HFF-Myc (cell line): Measurements from ENCODE around the gene NFATC2.

Experiments used
- DNase-seq: peaks from one replicate; pipeline ENCODE4 v3.0.0-alpha.2; 2011; ENCODE audit warnings: low read depth; ENCODE audit errors: extremely low read depth
- H3K4me3 ChIP-seq: replicated peaks from 2 replicates; pipeline ENCODE4 v1.5.1; 2011; ENCODE audit warnings: low read depth, mild to moderate bottlenecking, control low read depth, low read length
- CTCF ChIP-seq: IDR thresholded peaks from 2 replicates; pipeline ENCODE4 v1.5.1; 2012; ENCODE audit warnings: mild to moderate bottlenecking, low read depth, low read length, control low read depth; ENCODE audit errors: missing control alignments

NFATC2 gene

GRCh38 chr20:51425347-51426106 lies 117.0 kb downstream of the NFATC2 start:
- no peak for DNase-seq
- no peak for TF ChIP-seq CTCF
- H3K4me3 ChIP-seq = no peak overlapping the region

GRCh38 chr20:51424270-51425117 lies 118.0 kb downstream of the NFATC2 start:
- no peak for DNase-seq
- no peak overlapping the region for H3K4me3 ChIP-seq
- TF ChIP-seq CTCF = no peak

DNA sequence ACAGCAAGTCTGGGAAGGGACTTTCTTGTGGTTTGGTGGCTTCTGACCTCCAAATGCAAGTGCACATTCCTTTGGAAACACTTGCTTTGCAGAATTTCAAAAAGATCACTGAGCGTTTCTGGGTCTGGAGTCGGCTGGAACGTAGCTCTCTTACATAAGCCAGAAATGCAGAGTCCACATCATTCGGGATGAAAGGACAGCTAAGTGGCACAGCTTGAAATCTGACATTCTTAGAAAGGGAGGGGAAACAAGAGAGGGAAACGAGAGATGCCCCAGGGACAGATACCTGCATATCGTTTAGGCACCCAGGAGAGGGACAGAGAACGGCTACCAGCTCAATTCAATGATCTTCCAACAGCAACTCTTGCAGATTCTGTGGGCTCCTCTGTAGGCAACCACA lies 118.7 kb downstream of the NFATC2 start:
- TF ChIP-seq CTCF = no peak
- H3K4me3 ChIP-seq = no peak overlapping the region
- DNase-seq = no peak

- no peak for TF ChIP-seq CTCF
- H3K4me3 ChIP-seq = no peak overlapping the region
- DNase-seq = no peak
These were observed 119.2 kb downstream of the NFATC2 start for GRCh38 chr20:51423290-51423667.

DNA sequence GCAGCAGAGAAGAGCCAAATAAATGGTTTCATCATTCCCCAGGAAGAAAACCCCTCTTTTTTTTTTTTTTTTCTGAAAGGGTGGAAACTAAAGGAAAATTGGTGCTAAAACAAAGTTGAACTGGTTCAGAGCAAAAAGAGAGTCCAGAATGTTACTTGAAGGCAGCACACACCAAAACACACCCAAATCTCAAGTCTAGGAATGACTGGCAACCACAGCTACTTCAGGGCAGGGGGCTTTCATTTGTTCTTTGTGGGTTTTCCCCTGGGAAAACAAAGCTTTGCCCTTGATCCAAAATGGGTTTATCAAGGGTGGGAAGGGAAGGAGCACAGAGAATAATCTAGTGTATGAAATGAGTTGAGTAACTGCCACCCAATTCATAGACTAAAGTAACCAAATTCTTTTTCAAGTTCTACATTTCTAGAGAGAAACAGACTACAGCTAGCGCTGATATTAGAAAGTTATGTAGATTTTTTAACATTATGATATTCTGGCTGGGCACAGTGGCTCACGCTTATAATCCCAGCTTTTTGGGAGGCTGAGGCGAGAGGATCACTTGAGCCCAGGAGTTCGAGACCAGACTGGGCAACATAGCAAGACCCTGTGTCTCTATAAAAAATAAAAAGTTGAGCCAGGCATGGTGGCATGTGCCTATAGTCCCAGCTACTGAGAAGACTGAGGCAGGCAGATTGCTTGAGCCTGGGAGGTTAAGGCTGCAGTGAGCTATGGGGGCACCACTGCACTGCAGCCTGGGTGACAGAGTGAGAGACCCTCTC lies 119.8 kb downstream of the NFATC2 start:
- no peak for TF ChIP-seq CTCF
- no peak for DNase-seq
- no peak overlapping the region for H3K4me3 ChIP-seq

DNA sequence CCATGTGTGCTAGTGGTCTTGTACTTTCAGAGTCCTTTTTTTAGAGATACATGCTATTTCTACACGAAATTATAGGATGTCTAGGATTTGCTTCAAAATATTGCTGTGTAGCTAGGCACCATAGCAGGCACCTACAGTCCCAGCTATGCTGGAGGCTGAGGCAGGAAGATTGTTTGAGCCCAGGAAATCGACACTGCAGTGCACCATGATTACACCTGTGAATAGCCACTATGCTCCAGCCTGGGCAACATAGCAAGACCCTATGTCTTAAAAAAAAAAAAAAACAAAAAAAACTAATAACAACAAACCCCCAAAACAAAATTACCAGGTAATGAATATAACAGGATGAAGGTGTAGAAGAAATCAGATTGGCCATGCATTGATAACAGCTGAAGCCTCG lies 121.7 kb downstream of the NFATC2 start:
- no peak overlapping the region for H3K4me3 ChIP-seq
- no peak for TF ChIP-seq CTCF
- no peak for DNase-seq
